Tibial nerve (tissue), 4 donors: Measurements from ENCODE around the gene RHOT1. TPM values are rescaled to one million over a fixed set of nuclear protein-coding genes. Genes with fewer than 3 reads are reported as not detected.
"Not testable (repeated sequence)": the region's sequence is repeated elsewhere in the genome, so short reads cannot be mapped to it uniquely, and the experiment has no call there.

ENCODE experiments used
- DNase-seq, 2 donors: peaks; one replicate each; pipeline ENCODE4 v3.0.0-alpha.2; 2019; ENCODE audit warnings: low spot score in 2 of 2
- H3K27ac ChIP-seq, 4 donors: fragments of 200-600 bp; sonication (generic) in 3 of 4; one replicate each; pipeline ENCODE4 v1.5.1; 2017 to 2019; ENCODE audit warnings: mild to moderate bottlenecking in 1 of 4
- H3K27me3 ChIP-seq, 2 donors: fragments of 200-600 bp; sonication (generic) in 1 of 2; one replicate each; pipeline versions ENCODE4 v1.5.1 to v1.6.0; 2017 to 2019
- H3K36me3 ChIP-seq, 3 donors: fragments of 200-600 bp; sonication (generic); one replicate each; pipeline ENCODE4 v1.5.1; 2018 to 2019
- H3K4me1 ChIP-seq, 4 donors: fragments of 200-600 bp; sonication (generic) in 3 of 4; one replicate each; pipeline ENCODE4 v1.5.1; 2017 to 2019
- H3K4me3 ChIP-seq, 4 donors: fragments of 200-600 bp; sonication (generic) in 3 of 4; one replicate each; pipeline ENCODE4 v1.5.1; 2017 to 2019; ENCODE audit warnings: mild to moderate bottlenecking in 1 of 4, moderate library complexity in 1 of 4
- H3K9me3 ChIP-seq, 4 donors: fragments of 200-600 bp; sonication (generic) in 3 of 4; one replicate each; pipeline ENCODE4 v1.5.1; 2017 to 2019
- EP300 ChIP-seq, 2 donors: sonication (generic); formaldehyde crosslinking; IDR thresholded peaks; one replicate each; pipeline ENCODE4 v1.6.1; 2017; ENCODE audit warnings: antibody characterized with exemption in 2 of 2, mild to moderate bottlenecking in 1 of 2
- POLR2A ChIP-seq, 2 donors: fragments of 450-650 bp; IDR thresholded peaks; one replicate each; pipeline ENCODE4 v1.6.1; 2017; ENCODE audit warnings: antibody characterized with exemption in 2 of 2, mild to moderate bottlenecking in 2 of 2, moderate library complexity in 2 of 2
- whole genome bisulfite sequencing, 2 donors: methylation state at CpG; one replicate each; pipeline ENCODE4 v1.1.5; 2018; 5-methylcytosine and 5-hydroxymethylcytosine counted together
- total RNA-seq, 4 donors: library from RNA; depleted of rRNA; stranded (reverse); fragments of >200 nt; gene quantifications; one replicate each; pipeline ENCODE4 v1.1.0, GENCODE V29; 2016
- TF ChIP-seq, protein P1 (sequence below), 5 experiments: fragments of 200-600 bp in 3 of 5; fragments of 450-650 bp in 2 of 5; sonication (generic) in 3 of 5; IDR thresholded peaks; one replicate each; pipeline ENCODE4 v1.5.1; 2016 to 2019; ENCODE audit warnings: antibody characterized with exemption in 5 of 5, mild to moderate bottlenecking in 3 of 5, moderate library complexity in 2 of 5

The RHOT1 gene
- total RNA-seq, result 10 to 100 TPM; 40.2 to 78.0 (median 54.8) TPM

DNA sequence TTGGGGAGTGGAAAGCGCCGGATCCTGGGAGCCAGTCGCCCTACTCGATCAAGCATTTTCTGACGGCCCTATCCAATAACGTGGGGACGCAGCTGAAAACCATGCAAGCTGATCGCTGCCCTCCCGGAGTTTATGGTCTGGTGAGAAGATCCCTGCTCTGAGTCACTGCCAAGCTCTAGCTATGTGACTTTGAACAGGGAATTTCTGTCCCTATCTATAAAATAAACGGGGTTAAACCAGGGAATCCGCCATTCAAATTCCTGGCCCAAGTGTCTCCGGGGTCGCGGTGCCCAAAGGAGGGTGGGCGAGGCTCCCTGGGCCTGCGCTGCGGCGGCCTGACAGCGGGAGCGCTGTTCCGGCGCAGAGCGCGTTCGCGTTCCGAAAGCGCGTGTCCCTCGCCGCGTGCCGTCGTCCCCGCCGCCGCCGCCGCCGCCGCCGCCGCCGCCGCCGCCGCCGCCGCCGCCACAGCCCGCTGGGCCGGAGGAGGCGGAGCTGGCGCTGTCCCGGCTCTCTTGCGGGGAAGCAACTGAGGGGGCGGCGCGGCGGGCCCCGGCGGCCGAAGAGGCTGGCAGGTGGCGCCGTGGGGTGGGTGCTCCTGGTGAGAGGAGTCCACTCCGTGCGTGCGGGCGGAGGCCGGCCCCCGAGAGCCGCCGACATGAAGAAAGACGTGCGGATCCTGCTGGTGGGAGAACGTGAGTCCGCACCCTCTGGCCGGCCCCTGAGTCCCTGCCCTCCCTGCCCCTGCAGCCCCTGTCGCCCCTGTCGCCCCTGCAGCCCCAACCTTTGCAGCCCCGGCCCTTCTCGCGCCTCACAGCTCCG lies at the start of gene RHOT1:
Gene RHOT1 (plus strand): TSS at position 465 of the 819 bp plus-strand sequence. CDS start 191 bp downstream, at position 656.
- H3K27ac ChIP-seq, result peak within 1 kb of the TSS; percentile 55 to 96 (median 89)
- TF ChIP-seq, protein P1, sequence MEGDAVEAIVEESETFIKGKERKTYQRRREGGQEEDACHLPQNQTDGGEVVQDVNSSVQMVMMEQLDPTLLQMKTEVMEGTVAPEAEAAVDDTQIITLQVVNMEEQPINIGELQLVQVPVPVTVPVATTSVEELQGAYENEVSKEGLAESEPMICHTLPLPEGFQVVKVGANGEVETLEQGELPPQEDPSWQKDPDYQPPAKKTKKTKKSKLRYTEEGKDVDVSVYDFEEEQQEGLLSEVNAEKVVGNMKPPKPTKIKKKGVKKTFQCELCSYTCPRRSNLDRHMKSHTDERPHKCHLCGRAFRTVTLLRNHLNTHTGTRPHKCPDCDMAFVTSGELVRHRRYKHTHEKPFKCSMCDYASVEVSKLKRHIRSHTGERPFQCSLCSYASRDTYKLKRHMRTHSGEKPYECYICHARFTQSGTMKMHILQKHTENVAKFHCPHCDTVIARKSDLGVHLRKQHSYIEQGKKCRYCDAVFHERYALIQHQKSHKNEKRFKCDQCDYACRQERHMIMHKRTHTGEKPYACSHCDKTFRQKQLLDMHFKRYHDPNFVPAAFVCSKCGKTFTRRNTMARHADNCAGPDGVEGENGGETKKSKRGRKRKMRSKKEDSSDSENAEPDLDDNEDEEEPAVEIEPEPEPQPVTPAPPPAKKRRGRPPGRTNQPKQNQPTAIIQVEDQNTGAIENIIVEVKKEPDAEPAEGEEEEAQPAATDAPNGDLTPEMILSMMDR (IDR thresholded peaks at IDR 0.05), result peak; percentile 64 to 91 (median 86)
- TF ChIP-seq POLR2A (IDR thresholded peaks at IDR 0.05) (no peak), EP300 (IDR thresholded peaks at IDR 0.05) (peak in 1 of 2 donors; percentile 67)
- DNase-seq, result peak; percentile 48 to 60
- H3K27me3 ChIP-seq, result no peaks in the 10 kb centered on the region
- H3K9me3 ChIP-seq, result no peaks in the 10 kb centered on the region
- WGBS, 2 donors, result 0 to 1% methylated on average over 14 to 24 of the region's 84 CpGs
- H3K4me3 ChIP-seq, result peak within 1 kb of the TSS; percentile 73 to 82 (median 81)
- peaks cover 0 to 44% (median 16%) of the 10 kb centered on the region in 4 donors for H3K4me1 ChIP-seq
- H3K36me3 ChIP-seq, result no peaks in the 10 kb centered on the region

DNA sequence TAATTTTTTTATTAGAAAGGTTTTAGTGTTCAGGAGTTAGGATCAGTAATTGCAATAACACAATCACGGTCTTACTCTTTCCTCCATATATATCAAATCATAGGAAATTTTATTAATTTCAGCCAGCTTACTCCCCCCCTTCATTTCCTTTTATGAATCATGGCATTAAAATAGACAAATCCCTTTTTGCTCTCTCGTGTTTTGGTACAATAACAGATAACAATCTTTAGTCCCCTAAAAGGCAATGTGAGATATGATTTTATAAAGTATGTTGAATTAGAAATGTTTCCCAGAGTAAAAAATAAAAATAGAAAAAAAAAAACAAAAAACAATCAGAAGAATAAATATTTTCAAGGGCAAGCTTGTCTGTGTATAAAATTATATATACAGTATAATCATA lies 42.6 kb upstream of the RHOT1 start:
- no peak for DNase-seq
- Histone ChIP-seq H3K4me3 (no peak overlapping the region), H3K36me3 (no peaks in the 10 kb centered on the region), H3K4me1 (peaks cover 0 to 8% (median 0%) of the 10 kb centered on the region in 4 donors), H3K27ac (no peak overlapping the region), H3K9me3 (no peaks in the 10 kb centered on the region), H3K27me3 (no peaks in the 10 kb centered on the region)
- TF ChIP-seq POLR2A (IDR thresholded peaks at IDR 0.05), result no peak
- TF ChIP-seq EP300 (IDR thresholded peaks at IDR 0.05), result no peak
- TF ChIP-seq, protein P1 (IDR thresholded peaks at IDR 0.05), result no peak
- WGBS, 2 donors, result 67 to 70% methylated on average over 2 of the region's 2 CpGs

DNA sequence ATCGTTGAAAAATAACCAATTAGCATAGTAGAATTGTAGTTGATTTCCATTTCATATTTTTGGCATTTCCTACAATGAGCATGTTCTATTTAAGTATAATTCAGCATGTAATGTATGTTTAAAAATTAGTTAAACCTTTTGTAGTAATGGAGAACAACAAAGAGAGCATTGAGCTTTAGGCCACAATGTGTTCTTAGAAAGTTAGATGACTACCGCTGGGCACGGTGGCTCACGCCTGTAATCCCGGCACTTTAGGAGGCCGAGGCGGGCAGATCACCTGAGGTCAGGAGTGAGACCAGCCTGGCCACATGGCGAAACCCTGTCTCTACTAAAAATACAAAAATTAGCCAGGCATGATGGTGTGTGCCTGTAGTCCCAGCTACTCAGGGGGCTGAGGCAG lies 42.0 kb upstream of the RHOT1 start:
- WGBS, 2 donors, result 55 to 69% methylated on average over 8 of the region's 8 CpGs
- H3K36me3 ChIP-seq, result not testable (repeated sequence)

DNA sequence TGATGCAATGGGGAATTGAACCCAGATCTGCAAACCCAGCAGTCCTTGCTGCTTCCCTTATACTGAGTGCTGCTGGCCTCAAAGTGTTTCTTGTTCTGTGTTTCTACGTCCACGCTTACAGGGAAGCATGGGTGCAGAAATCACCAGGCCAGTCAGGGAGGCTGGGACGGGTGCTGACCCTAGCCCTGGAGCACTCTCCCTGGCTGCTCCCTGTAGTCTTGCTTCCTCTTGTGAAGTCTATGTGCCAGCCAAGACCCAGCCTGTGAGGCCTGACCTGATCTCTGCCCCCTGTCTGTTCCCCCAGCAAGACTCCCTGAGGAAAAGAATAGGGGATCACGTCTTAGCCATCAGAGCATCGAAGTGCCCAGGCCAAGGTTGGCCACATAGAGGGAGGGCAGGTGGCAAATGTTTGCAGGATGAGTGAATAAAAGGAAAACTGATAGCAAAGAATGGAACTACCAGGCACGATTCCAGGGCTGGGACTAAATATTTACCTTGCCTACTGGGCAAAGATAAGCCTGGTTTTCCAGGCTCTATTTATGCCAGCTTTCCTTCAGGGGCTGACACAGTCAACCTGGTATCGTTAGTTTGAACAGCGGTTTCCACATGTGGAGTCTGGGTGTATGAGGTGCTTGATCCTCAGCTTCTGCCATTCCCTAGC lies 41.2 kb upstream of the RHOT1 start:
- DNase-seq, result no peak
- TF ChIP-seq, protein P1 (IDR thresholded peaks at IDR 0.05), result no peak
- TF ChIP-seq EP300 (IDR thresholded peaks at IDR 0.05) (no peak), POLR2A (IDR thresholded peaks at IDR 0.05) (no peak)
- H3K4me1 ChIP-seq, result peaks cover 0 to 8% (median 0%) of the 10 kb centered on the region in 4 donors
- no peak overlapping the region for H3K27ac ChIP-seq
- no peak overlapping the region for H3K4me3 ChIP-seq
- no peaks in the 10 kb centered on the region for H3K36me3 ChIP-seq
- WGBS, 2 donors, result 80 to 87% methylated on average over 8 of the region's 8 CpGs
- no peaks in the 10 kb centered on the region for H3K9me3 ChIP-seq
- no peaks in the 10 kb centered on the region for H3K27me3 ChIP-seq

More for the DNA sequence above, 42.0 kb upstream of the RHOT1 start:
- not testable (repeated sequence) for H3K9me3 ChIP-seq, DNase-seq, H3K27ac ChIP-seq, H3K4me1 ChIP-seq, H3K4me3 ChIP-seq, H3K27me3 ChIP-seq

DNA sequence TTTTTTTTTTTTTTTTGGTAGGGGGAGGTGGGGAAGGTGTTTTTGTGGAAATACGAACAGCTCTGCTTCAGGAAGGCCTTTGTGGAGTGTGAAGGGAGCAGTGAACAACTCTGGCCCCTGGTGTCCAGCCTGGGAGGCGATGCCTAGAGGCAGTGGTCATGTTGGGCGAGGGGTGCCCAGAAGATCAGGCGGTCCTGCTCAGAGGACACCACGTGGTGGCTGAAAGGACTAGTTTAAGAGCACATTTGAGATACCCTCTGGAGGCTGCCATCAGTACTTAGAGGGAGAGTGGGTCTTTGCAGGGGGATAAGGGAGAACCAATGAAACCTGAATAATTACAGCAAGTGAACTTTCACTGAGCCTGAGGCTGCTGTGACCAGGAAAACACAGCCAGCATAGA lies 40.1 kb upstream of the RHOT1 start:
- no peak for DNase-seq
- H3K9me3 ChIP-seq, result no peaks in the 10 kb centered on the region
- WGBS, 2 donors, result 86 to 87% methylated on average over 5 of the region's 5 CpGs
- no peak overlapping the region for H3K27ac ChIP-seq
- no peaks in the 10 kb centered on the region for H3K36me3 ChIP-seq
- H3K4me3 ChIP-seq, result no peak overlapping the region
- H3K27me3 ChIP-seq, result no peaks in the 10 kb centered on the region
- TF ChIP-seq POLR2A (IDR thresholded peaks at IDR 0.05) (no peak), EP300 (IDR thresholded peaks at IDR 0.05) (no peak)
- TF ChIP-seq, protein P1 (IDR thresholded peaks at IDR 0.05), result no peak
- peaks cover 0 to 8% (median 0%) of the 10 kb centered on the region in 4 donors for H3K4me1 ChIP-seq
